NAMALWA (cell line): Measurements from ENCODE around the gene ABCA13.
A peak's percentile ranks its signal among the peaks of the same experiment; 100 is the strongest.

Experiments
- DNase-seq: peaks from one replicate; pipeline ENCODE4 v3.0.0-alpha.2; 2015; ENCODE audit warnings: low spot score

ABCA13 gene

DNA sequence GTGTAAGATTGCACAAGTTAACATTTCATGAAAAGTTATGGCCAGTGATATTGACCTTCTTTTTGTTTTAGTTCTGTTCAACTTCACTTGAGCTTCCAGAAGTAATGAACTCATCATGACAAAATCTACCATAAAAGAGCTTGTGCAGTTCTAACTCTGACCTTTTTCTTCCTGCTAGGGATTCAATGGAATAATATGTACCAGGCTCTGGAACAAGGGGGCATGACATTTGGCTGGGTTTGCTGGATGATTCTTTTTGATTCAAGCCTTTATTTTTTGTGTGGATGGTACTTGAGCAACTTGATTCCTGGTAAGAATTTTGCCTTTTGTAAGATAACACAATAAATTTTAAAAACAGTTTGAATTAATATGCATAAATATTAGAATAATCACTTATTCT is 205.0 kb downstream of the ABCA13 start:
- DNase-seq, result no peak

DNA sequence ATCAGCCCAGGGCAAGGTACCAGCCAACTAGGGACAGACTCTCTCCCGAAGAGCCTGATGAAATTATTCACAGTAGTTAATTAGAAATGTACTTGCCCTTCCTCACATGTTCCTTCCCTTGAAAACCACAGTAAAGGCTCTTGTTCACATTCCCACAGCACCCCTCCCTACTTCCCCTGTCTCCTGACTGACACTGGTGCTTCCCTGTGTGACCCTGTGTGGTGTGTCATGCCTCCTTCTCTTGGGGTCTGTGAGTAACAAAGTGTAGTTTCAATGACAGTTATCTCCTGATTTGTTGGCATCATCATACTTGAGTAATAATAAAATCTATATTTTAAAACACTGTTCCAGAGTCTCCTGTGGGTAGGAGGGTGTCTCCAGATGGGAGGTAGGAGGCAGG is 209.7 kb downstream of the ABCA13 start:
- DNase-seq, result no peak

DNA sequence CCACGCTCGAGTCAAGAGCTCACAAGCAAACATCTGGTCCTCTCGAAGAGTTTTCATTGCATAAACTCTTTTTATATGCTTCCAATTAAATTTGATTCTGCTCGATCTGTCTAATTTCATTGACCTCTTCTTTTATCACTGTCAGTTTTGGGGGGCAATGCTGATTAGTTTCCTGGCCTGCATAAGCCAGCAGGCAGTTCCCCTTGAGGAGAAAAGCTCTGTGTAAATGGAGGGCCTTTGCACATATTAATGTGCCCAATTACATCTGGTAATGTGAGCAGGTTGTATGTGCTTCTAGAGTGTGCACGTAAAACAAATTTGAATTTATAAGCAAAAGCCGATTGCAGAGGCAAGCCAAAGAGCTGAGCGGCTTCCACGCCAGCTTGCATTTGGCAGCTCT is 210.3 kb downstream of the ABCA13 start:
- no peak for DNase-seq

DNA sequence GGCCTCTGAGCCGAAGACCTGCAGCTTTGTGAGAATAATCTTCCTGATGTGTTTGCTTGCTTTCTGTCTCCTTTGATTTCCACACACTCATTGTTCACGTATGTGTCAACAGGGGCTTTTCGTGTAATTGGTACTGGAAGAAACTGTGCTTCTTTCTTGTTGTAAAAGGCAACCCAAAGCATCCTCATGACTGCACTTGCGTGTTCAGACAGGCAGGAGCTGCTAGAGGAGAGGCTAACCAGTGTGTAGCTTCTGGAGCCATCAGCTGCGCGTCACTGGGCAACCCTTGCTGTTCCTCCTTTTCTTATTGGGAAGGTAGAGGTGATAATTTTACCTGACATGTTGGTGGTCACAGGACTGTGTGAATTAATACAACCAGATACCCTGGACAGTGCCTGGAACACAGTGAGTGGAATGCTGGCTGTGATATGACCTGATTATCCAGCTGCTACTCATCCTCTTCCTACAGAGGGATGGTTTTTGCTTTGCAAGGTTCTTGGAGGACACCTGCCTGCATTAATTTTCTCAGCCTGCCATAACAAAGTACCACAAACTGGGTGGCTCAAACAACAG is 213.0 kb downstream of the ABCA13 start:
- DNase-seq, result no peak

DNA sequence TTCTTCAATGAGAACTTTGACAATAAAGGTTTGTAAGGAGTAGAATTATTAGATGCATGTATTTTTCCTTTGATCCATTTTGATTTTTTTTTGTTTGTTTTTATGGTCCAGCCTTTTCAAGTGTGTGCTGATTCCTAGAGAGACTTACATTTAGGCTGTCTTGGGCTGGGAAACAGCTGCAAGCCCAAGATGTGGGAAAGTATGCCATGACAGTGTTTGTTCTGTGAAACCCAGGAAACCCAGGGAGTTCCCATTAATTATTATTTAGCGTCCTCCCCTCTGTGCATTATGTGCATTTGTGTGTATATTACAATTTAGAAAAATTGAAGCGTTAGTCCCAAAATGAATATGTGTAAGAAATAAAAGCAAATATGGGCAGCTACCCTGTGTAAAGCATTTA is 216.7 kb downstream of the ABCA13 start:
- DNase-seq, result no peak

DNA sequence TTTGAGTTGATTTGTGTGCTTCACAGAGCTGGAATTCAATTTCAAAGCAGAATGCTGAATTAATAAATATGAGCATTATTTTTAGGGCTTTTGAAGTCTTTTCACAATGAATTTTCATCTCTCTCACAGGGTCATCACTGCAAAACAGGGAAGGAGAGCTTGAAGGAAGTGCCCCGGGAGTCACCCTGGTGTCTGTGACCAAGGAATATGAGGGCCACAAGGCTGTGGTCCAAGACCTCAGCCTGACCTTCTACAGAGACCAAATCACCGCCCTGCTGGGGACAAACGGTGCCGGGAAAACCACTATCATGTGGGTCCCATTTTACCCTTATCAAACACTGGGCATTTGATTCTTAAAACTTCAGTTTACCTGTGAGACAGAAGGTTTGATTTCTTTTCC is 217.7 kb downstream of the ABCA13 start:
- no peak for DNase-seq

DNA sequence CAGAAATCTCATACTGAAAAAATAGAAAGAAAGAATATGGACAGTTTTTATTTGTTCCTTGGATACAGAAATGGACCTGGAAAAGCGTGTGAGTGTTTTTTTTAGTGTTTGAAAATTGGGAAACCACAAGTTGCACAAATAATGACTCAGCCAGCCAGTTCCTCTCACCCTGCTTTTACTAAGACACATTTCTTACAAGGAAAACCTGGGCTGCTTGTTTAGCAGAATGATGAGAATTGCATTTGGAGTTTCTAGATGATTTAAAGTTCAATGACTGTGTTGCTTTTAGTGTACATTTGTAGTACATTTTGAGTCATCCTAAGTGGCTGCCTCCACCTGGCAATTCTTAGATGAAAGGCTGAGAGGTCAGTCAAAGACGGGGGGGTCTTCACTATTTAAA is 218.7 kb downstream of the ABCA13 start:
- DNase-seq, result no peak

DNA sequence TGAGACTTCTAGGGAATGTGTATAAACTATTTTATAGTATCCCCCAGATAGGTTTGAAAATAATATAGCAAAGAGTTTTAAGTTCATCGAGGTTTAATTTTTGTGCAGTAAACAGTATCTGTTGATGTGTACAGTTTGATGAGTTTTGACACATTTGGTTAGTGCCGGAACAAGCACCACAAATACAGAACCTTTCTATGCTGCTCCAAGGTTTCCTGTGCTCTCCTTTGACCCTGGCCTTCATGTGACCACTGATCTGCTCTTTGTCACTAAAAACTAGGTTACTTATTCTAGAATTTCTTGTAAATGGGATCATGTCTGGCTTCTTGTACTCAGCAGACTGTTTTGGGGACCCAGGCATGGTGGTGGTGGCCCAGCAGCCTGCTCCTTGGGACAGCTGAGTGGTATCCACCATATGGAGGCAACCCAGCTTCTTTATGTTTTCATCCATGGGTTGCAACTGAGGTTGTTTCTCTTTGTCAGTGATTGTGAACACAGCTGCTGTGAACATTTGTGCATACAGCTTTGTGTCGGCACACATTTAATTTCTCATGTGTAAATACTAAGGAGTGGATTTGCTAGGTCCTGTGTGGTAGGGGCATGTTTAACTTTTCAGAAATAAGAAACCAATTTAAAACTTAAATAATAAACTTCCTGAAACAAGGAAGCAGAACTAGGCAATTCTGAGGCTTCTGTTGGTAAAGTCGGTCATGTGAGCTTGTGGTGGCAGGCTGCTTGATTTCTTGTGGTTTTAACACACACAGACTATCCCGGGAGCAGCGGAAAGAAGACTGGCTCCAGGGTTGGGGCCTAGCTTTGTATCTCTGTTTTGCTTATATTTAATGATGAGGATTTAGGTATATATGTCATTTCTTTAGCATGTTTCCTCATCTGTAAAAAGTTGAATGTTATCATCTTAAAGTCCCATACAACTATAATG is 219.4 kb downstream of the ABCA13 start:
- DNase-seq, result no peak

DNA sequence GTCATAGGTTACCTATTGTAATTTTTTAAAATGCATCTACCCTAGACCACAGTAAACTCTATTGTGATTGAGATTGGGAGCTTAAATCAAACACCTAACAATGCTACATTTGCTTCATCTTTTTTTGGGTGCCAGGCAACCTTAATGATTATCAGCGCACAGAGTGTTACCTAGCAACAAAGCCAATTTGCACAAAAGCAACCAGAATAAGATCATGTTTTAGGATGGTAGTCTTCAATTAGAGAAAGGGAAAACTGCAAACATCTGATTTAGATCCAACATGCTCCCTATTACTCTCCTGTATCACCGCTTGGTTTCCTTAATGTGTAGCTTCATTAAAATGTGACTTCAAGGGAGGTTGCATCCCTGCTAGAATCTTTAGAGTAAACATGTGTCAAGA is 226.9 kb downstream of the ABCA13 start:
- no peak for DNase-seq

DNA sequence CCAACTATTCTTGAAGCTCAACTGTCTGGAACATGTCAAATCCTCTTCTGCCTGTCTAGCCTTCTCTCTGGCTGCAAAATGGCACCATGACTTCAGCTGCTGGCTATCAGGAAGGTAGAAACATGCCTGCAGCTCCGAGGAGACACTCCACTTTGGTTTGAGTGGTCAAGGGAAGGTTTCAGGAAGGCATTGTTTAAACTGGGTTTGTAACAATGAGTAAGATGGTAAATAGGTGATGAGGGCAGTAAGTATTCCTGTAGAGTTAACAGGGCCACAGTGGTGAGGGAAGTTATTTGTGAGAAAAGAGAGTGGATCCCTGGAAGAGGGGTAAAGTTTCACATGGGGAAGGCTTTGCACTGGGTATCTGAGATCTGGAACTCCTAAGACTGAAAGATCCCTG is 231.5 kb downstream of the ABCA13 start:
- DNase-seq, result no peak

DNA sequence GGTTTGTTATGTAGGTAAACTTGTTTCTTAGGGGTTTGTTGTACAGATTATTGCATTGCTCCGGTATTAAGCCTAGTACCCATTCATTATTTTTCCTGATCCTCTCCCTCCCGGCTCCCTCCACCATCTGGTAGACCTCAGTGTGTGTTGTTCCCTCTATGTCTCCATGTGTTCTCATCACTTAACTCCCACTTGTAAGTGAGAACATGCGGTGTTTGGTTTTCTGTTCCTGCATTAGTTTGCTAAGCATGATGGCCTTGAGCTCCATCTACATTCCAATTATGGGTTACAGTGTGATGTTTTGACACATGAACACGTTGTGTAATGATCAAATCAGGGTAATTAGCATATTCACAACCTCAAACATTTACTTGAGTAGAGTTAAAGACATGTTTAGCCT is 237.5 kb downstream of the ABCA13 start:
- no peak for DNase-seq

DNA sequence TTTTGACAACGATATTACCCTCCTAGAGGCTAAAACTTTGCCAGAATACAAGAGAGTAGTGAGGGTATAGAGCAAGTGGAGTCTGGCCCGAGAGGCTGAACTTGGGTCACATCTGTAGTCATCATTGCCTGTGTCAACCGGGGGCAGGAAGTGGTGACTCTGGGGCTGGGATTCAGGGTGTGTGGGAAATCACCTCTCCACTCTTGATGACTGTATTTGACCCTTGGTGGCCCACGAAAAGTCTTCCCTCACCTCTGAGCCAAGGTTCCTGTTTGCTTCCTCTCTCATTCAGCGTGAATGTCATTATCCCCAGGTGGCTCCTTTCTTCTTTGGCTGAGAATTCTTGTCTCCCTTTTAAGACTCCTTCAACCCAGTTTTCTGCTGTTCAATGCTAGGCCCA is 240.4 kb downstream of the ABCA13 start:
- no peak for DNase-seq

DNA sequence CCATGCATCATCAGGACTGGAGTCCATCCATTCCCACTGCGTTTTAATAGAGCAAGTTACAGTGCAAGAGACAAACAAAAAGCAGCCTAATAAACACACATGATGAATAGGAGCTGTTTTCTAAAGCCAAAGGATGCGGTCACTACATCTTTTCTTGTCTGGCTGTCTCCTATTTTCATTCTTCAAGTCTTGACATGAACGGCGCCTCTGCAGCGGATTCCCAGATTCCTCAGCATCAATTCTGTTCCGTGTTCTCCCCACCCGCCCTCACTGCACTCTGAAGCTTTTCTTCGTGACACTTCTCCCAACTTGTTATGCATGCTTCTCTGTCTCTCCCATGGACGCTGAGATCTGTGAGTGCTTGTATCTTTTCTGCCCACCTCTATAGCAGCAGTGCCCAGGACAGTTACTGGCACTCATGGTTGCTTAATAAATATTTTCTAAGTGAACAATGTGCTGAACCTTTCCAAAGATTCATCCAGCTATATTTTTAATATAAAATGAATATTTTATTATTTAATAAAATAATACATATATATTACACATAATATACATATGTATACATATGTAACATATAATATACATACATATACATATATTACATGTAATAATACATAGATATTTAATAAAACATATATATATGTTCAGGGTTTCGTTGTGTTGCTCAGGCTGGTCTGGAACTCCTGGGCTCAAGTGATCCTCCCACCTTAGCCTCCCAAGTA is 242.9 kb downstream of the ABCA13 start:
- DNase-seq, result no peak

DNA sequence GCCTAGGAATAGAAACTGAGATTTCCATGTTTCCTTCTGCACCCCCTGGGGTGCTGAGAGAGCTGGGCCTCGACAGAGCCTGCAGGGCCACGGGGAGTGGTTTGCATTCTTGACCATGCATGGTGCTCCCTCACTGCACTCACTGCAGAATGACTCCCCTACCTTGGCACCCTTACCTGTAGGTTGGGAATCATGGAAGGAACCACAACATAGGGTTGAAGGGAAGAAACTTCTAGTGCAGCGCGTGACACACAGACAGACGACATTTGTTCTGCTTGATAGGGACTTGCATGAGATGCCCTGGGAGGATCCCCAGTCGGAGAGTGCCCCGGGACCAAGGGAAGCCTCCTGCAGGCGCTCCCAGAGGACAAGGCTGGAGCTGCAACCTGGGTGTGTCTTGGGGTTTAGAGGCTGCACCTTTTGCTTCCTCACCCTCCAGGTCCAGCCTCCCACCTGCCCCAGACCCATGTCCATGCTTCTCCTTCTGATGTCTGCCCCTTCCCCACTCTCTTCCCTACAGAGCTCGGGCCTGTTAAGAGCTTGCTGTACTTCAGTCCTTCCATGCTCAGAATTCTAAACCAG is 245.2 kb downstream of the ABCA13 start:
- DNase-seq, result no peak

DNA sequence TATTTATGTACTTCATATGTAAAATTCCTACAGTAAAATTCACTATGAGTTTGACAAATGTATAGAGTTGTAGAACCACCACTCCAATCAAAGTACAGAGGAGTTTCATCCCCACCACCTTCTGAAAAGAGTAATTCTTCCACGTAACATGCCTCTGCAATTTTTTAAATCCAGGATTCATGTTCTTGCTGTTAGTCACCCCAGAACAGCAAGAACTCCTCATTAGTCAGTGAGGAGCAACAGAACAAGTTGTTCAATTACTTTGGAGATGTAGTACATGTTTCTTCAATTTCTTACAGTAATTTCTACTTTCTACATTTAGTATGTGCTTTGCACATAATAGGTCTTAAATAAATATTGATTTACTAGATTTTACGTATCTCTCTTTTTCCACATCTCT is 248.1 kb downstream of the ABCA13 start:
- DNase-seq, result no peak

DNA sequence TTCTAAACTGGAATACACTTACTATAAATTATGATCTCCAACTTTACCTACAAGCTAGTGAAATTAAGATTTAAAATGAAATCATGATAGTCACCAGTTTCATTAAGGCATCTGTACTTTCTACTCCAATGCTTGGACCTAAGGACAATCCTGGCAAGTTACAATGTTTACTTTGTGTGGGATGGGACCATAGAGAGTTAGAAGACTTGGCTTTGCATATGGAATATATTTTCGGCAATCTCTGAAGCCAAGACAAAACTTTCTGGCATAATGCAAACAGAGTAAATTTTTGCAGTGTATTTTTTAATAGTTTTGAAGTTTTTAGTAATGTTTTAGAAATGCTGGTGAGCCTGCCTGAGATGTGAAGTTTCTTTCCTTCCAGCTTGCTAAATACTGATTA is 248.9 kb downstream of the ABCA13 start:
- no peak for DNase-seq

DNA sequence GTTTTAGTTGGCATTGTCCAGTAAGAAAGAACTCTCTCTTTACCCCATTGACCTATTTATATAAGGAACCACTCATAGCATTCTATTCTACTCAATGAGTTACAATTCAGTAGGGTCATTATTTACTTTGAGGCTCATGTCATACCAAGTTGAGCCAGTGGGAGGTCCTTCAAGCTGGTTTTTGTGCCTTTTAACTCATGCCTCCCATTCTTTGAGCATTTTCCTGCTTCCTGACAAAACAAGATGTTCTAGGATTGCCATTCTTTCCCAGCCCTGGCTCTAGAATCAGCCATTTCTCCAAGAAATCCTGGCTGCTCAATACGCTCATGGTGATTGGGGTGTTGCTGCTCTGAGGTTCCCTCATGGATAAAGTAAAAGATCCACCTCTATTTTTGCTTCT is 250.1 kb downstream of the ABCA13 start:
- no peak for DNase-seq

DNA sequence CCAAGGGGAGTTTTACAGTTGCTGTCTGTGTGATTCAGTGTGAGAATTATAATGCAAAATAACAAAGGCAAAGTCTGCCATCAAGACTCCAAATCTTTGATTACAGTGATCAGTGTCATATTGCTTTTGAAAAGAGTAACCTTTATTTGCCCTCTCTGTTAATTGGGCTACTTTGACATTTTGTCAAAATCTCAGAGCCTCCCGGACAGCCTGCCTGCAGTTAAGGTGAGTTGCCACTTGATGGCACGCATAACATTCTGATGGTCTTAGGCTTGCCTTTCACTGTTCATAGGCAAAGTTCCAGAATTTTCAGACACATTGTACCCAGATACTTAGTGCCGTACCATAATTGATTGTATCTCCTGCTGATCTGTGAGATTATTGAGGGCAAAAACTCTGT is 253.5 kb downstream of the ABCA13 start:
- DNase-seq, result peak; percentile 59

DNA sequence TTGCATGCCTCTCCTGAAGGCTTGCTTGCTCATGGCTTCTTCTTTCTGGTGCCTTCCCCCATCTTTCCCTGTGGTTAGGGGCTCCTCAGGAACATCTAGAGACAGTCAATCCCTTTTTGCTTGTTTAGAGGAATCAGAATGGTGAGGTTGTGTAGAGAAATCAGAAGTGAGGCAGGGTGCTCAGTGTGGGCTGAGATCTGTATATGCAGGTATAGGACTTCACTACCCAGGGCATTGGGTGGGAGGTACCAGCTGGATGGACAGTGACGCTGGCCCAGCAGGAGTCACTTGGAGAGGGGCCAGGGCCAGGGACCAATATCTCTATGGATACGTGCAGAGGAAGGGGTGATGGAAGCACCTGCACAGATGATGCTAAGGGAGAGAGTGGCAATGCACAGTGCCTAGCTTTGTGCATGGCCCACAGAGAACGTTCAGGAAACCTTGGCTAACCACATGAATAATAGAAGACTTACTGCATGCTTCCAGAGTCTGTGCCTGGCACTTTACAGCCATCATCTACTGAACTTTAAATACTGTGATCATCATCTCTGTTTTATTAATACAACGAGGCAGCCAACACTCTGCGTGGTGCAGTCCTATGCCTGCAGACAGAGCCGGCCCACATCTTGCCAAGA is 255.2 kb downstream of the ABCA13 start:
- DNase-seq, result no peak

DNA sequence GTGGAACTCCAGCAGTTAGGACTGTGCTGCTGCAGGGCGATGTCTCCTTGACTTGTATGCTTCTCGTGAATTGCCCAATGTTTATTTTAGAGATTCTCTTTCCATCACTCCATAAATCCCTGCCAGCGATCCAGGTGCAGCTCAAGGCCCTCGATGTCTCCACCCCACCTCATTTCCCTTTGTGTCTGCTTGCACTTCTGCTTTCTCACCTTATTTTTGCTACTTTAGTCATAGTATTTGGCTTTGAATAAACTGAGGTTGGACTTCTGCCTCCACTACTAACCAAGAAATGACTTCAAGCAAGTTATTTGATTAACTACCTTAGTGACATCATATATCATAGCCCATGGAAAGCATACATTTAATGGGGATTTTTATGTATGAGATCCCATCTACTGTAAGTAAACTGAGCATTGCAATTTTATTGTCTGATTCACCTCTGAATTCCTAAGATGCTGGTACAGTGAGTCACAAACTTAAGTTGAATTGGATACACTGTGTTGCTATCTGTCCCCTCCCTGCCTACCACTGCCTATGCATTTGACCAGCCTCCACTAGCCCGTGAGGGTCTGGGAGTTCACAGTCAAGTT is 255.8 kb downstream of the ABCA13 start:
- DNase-seq, result no peak

DNA sequence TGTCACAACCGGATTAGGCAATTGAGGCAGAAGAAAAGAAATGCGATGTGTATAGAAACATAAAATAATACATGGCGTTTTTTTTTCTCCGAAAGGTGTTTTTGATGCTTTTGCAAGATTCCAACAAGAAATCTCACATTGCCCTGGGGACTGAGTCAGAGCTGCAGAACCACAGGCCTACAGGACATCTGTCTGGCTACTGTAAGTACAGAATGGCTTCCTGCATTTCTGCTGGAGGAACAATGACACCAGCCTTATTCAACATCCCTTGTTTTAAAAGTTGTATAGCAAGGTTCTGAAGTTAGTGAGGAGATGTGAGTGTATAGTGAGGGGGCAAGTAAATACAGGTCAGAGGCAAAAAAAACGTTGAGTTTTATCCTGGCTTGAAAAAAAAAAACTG is 256.4 kb downstream of the ABCA13 start:
- DNase-seq, result no peak
